ENCODE data around the gene DDX21.
"Not testable (repeated sequence)": the region's sequence is repeated elsewhere in the genome, so short reads cannot be mapped to it uniquely, and the experiment has no call there.

Gene DDX21

DNA sequence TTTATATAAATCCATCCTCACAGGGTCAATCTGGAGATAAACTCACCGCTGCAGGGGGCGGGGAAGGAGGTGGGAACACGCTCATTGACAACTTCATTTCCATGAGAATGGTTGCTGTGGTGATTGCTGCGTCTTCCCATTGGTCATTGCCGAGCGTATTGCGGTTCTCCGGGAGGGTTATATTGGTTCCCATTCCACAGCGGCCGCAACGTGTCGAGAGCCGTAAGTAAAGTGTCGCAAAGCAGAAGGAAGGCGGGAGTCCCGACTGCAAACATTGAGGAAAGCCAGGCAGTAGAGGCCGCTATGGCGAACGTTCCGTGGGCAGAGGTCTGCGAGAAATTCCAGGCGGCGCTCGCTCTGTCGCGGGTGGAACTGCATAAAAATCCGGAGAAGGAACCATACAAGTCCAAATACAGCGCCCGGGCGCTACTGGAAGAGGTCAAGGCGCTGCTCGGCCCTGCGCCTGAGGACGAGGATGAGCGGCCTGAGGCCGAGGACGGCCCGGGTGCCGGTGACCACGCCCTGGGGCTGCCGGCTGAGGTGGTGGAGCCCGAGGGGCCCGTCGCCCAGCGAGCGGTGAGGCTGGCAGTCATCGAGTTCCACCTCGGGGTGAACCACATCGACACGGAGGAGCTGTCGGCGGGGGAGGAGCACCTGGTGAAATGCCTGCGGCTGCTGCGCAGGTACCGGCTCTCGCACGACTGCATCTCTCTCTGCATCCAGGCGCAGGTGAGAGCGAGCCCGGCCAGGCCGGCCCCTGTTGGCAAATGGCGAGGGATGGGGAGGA lies 32.8 kb downstream of the DDX21 start, which contains the start of gene KIFBP:
KIFBP (plus strand) TSS at position 274 of the 787 bp plus-strand sequence; CDS start at position 304, 30 bp downstream.
- DNase-seq, result peak; percentile 94

DNA sequence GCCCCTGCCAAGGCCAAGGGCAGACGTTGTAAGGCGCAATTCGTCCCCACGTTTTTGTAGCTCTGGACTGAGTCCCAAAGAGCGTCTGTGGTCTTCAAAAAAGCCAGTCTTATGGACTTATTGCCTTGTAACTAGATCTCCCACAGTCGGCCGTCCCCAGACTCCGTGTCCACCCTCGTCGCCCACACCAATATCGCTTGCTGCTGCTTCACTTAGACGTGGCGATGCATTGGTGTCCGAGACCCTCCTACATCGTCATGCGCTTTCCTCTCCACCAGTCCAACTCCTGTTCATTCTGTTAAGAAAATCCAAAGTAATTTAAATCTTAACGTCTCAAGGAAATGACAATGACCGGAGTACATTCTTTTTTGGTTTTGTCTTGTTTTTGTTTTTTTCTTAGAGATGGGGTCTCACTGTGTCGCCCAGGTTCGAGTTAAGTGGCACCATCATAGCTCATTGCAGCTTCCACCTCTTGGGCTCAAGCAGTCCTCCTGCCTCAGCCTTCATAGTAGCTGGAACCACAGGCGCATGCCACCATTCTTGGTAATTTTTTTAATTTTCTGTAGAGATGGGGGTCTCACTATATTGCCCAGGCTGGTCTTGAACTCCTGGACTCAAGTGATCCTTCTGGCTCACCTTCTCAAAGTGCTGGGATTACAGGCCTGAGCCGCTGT lies 33.5 kb downstream of the DDX21 start:
- no peak for DNase-seq

DNA sequence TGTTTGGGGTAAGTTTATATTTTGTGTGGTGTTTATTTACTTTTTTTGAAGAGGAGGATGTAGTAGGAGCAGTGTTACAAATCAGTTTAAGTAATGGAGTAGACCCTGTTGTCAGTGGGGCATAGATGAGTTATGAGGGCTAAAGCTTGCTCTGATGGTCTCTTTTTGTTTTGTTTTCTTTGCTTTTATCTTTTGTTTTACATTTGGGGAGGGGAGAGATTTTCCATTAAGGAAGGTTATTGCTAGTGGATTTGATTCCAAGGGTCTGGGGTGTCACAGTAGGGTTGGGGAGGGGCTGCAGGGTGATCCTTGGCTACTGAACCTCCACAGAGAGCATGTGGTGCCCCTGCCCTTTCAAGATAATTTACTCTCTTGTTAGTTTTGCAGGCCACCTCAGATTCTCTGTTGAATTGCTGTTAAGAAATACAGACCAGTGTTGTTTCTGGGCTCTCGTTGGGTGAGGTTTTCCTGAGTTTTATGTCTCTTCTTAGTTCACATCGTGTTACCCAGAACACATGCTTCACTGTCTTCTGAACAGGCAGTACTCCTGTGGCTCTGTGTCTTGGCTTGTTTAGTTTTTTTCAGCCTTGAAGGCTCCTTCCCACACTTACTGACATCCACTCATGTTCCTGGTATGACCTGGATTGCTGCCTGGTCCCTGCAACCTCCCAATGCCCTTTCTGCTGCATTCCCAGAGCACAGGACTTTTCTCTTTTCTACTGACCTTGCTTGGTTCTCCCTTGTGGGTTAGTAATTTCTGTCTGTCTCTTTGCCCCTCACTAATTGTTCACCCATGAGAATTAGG lies 36.9 kb downstream of the DDX21 start:
- DNase-seq, result no peak

DNA sequence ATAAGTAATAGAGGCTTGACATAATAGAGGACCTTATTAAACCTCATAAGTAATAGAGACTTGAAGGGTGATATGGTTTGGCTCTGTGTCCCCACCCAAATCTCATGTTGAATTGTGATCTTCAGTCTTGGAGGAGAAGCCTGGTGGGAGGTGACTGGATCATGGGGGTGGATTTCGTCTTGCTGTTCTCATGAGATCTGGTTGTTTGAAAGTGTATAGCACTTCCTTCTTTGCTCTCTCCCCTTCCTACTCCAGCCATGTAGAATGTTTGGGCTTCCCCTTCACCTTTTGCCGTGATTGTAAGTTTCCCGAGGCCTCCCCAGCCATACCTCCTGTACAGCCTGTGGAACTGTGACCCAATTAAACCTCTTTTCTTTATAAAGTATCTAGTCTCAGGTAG lies 41.2 kb downstream of the DDX21 start:
- DNase-seq, result no peak

DNA sequence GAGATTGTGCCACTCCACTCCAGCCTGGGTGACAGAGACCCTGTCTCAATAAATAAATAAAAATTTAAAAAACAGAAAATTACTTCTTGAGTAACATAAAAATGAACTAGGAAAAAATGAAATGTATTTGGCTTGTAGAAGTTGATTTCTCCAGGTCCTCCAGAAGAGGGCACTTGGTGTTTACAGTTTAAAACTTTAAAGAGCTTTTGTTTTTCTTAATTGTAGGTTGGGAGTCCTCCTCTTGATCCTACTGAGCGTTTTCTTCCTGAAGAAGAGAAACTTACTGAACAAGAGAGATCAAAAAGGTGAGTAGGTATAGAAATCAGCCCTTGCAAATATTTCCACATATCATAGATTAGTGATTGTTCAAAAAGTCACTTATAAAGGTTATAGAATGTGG lies 48.9 kb downstream of the DDX21 start:
- no peak for DNase-seq

DNA sequence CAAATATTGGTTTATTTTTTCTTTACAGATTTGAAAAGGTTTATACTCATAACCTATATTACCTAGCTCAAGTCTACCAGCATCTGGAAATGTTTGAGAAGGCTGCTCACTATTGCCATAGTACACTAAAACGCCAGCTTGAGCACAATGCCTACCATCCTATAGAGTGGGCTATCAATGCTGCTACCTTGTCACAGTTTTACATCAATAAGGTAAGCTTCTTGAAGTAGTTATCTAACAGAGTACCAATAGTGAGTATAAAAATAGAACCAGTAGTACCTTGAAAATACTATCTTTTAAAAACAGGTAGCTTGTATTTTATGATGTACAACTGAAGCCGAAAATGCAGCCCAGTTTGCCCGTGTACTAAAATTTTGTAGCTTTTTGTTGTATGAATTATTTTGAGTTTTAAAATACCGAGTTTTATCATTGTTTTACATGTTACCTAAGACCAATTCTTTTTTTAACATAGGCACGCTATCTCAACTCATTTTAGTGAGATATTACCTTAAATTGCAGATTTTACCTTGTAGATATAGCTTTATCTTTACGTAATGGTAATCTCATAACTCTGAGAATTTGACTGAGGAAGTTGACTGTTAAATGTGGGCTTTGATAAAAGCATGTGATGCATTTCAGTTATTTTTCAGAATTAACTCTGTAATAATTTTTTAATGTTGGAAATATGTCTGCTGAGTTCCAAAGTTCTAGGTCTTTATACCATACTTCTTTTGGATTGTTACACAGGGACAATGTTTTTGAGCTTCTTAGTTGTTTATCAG lies 49.9 kb downstream of the DDX21 start:
- DNase-seq, result no peak

DNA sequence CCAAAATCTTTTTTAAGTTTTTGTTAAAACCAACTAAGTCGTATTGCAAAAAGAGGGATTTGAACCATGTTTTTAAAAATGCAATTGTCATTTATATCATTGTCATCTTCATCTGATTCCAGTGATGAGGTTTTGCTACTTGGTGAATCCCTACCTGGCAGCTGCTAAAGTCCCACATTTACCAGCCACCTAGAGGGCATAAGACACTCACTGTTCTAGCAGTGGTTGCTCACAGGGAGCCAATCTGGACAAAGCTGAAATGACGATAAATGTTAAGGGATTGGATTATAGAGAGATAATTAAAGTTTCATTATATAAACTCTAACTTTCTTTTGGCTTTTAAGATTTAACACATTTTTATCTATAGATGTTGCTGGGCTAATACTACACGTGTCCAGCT lies 51.3 kb downstream of the DDX21 start:
- DNase-seq, result no peak

DNA sequence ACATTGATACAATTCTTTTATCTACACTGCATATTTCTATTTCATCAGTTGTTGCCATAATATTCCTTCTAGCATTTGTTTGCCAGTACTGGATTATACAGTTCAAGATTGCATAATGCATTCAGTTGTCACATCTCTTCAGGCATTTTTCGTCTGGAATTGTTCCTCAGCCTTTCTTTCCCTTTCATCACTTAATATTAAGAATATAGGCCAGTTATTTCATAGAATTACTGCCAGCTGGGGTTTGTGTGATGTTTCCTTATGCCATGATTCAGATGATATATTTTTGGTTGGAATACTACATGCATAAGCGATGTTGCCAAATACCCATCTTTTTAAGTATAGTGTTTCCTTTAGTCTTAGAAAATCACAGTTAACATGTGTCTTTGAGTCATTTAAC lies 53.4 kb downstream of the DDX21 start:
- no peak for DNase-seq

DNA sequence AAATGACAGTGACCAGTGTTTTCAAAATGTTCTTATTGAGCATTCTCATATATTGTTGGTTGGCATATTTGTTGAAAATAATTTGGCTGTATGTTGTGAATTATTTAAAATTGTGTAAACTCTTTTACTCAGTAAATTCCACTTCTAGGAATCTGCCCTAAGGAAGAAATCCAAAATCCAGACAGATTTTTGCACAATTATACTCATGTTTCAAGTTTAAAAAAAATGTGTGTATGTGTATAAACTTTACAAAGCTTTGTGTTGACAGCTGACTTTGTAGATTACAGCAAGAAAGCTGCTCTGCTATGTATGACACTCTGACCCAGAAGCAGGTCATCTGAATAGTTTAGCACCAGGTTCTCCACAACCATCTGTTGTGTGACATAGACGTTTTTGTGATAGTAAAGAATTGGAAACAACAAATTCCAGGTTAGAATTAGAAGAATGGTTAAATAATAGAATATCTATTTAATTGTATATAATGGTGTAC lies 54.2 kb downstream of the DDX21 start:
- no peak for DNase-seq

DNA sequence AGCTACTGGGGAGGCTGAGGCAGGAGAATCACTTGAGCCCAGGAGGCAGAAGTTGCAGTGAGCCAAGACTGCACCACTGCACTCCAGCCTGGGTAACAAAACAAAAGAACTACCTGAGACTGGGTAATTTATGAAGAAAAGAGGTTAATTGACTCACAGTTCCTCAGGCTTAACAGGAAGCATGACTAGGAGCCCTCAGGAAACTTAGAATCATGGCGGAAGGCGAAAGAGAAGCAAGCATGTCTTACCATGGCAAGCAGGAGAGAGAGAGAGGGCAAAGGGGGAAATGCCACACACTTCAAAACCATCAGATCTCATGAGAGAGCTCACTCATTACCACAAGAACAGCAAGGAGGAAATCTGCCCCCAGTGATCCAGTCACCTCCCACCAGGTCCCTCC lies 56.8 kb downstream of the DDX21 start:
- DNase-seq, result not testable (repeated sequence)

DNA sequence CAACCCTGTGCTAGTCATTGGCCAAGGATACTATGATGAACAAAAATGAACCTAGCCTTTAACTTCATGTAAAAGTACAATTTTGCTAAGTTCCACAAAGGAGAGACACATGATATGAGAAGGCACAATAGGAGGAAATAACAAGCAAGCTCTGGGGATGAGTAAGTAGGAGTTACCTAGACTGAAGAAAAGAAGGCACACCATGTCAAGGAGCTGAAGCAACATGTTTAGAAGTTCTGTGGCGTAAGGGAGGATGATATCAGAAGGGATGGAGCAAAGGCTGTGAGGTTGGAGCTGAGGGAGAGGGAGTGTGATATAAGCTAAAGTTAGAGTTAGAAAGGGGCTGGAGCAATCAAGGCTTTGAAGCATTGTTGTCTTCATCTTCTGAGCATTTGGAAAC lies 58.2 kb downstream of the DDX21 start:
- no peak for DNase-seq

DNA sequence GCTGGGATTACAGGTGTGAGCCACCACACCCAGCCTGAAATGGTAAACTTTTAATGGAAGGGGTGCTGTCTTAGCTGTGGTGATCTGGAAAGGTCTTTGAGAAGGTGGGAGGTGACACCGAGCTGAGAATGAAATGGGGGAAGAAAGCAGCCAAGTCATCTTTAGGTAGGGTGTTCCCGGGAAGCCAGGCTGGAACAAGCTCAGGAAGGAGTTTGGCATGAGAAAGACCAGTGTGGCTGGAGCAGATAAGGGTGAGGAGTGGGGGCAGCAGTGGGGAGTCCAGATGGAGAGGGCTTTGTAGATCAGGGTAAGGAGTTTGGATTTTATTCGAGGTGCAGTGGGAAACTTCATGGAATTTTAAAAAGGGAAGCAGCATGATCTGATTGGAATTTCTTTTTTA lies 62.6 kb downstream of the DDX21 start:
- no peak for DNase-seq

DNA sequence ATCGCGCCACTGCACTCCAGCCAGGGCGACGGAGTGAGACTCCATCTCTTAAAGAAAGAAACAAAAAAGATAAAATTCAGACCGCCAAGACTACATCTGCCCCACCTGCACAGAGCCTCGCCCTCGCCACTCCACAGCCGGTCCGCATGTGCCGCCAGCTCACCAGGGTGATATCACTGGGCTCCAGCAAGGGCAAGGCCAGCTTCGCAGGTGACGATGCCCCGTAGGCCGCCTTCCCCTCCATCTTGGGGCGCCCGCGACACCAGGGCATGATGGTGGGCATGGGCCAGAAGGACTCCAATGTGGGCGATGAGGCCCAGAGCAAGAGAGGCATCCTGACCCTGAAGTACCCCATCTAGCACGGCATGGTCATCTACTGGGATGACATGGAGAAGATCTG lies 66.6 kb downstream of the DDX21 start:
- DNase-seq, result no peak

DNA sequence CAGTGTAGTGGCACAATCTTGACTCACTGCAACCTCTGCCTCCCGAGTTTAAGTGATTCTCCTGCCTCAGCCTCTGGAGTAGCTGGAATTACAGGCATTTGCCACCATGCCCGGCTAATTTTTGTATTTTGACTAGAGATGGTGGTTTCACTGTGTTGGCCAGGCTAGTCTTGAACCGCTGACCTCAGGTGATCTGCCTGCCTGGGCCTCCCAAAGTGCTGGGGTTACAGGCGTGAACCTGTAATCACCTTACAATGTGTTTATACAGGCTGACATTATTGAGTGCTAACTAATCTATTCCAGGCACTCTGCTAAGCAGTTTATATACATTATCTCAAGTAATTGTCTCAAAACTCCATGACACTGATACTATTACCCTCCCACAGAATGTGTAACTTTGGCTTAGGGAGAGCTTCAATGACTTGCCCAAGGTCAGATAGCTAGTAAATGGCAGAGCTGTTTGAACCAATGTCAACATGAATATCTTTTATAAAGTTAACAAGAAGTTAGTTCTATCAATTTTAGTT lies 69.5 kb downstream of the DDX21 start:
- DNase-seq, result no peak

DNA sequence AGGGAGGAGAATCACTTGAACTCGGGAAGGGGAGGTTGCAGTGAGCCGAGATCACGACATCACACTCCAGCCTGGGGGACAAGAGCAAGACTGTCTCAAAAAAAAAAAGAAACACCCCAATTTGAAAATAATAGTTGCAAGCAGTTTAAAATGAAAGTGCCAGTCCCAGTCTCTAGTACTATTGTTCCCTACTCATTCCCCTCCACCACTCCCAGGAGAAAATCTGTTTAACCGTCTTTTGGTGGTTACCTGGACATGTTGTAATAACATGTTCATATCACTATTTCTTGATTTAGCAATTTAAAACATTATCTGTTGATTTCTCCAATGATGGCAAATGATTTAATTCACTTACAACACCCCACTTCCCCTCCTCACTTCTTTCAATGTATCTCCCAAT lies 77.3 kb downstream of the DDX21 start:
- DNase-seq, result no peak

Measured in NCI-H510A (cell line).